SK-N-SH treated with all-trans-retinoic acid at 6 μM for 48 hours (cell line): ENCODE measurements around the gene GPSM1.

Source experiments
- ARNTL ChIP-seq: fragments of 450-650 bp; formaldehyde crosslinking; IDR thresholded peaks from 2 replicates; pipeline ENCODE4 v1.5.0; 2020; ENCODE audit warnings: low read depth, mild to moderate bottlenecking, moderate library complexity, borderline replicate concordance
- PATZ1 ChIP-seq: fragments of 250-450 bp; sonication (Bioruptor Pico); IDR thresholded peaks from 2 replicates; pipeline ENCODE4 v1.8.0; 2020; ENCODE audit warnings: mild to moderate bottlenecking, moderate library complexity, borderline replicate concordance
- TCF4 ChIP-seq: fragments of 250-450 bp; sonication (Bioruptor Pico); IDR thresholded peaks from 2 replicates; pipeline ENCODE4 v1.8.0; 2021; ENCODE audit warnings: mild to moderate bottlenecking, moderate library complexity, borderline replicate concordance
- ZFP30 ChIP-seq: fragments of 450-650 bp; formaldehyde crosslinking; IDR thresholded peaks from 2 replicates; pipeline ENCODE4 v1.5.0; 2022; ENCODE audit warnings: mild to moderate bottlenecking, moderate library complexity
- ZNF8 ChIP-seq: fragments of 450-650 bp; formaldehyde crosslinking; IDR thresholded peaks from 2 replicates; pipeline ENCODE4 v1.5.0; 2020; ENCODE audit warnings: mild to moderate bottlenecking, moderate library complexity

- TF ChIP-seq TCF4 (CRISPR knock-in tag) (no peak), ZFP30 (CRISPR knock-in tag) (no peak), PATZ1 (CRISPR knock-in tag) (no peak), ARNTL (no peak), ZNF8 (CRISPR knock-in tag) (no peak)
Observed at GRCh38 chr9:136374183-136374575, 46.8 kb downstream of the GPSM1 start.
